ENCODE measurements around the gene GPA33. TPM values are rescaled to one million over a fixed set of nuclear protein-coding genes. Genes with fewer than 3 reads are reported as not detected.

GPA33 gene, protein sequence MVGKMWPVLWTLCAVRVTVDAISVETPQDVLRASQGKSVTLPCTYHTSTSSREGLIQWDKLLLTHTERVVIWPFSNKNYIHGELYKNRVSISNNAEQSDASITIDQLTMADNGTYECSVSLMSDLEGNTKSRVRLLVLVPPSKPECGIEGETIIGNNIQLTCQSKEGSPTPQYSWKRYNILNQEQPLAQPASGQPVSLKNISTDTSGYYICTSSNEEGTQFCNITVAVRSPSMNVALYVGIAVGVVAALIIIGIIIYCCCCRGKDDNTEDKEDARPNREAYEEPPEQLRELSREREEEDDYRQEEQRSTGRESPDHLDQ
- not detected for total RNA-seq

DNA sequence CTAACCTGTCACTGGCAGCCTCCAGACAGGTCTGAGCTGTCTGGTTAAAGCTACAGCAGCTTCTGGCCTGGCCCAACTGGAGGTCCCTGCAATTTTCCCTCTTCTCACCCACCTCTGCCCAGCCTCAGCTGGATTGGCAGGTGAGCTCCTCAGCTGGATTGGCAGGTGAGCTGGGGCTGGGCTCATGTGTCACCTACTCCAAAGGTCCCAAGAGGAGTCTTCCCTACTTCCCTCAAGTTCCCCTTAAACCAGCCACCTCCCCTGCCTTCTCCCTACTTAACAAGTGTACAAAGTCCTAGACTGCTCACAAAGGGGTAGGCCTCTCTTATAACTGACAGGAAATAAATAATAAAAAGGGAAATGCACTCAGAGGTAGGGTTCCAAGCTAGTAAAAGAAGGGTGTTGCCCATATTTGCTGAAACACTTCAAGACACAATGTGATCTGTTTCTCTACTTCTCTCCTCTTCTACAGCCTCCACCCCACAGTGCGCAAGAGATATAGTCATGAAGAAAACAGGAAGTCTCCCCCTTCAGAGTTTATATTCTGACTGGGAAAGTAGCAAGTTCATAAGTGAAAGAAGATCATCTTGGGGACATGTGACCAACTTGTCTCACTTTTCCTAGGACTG is at the start of gene GPA33:
TSS of gene GPA33 (minus strand) at position 64 of the 629 bp plus-strand sequence. CDS start 90 bp downstream, outside the sequence.

DNA sequence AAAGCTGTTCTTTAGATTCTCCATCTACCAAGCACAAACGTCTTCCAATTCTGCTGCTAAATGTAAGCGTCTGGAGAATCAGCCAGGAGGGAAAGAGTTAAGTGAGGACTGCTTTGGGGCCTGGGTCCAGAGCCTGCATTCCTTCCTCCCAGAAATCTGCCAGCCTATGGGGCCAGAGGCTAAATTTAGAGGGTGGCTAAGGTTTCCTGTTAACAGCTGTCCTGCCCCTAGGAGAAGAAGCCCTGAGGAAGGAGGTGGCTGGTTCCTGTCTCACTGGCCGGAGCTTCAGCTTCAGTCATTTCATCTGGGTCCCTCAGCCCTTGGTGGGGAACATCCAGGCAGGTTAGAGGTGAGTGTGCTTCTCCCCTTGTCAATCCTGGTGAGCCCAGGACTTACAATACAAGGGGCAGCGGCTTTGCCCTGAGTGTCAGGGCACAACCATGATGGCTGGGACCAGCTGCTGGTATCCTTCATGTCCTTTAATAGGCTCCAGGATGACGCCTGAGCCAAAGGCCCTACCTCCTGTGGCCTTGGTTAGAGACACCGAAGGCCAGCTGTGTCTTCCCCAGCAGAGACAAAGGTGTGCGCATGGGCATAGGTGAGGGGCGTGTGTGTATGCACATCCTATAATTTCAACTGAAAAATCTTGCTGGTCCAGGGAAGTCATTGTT is 3.8 kb upstream of the GPA33 start, which contains the start of gene STYXL2:
TSS of gene STYXL2 (plus strand) at position 230 of the 671 bp plus-strand sequence. CDS start 775 bp downstream, outside the sequence.

Small RNA genes within 50 kb of the gene (small RNA-seq; reads per million reads assigned to genes)
- gene RNA5SP65: 0.23 reads per million

Other genes with a start within 250 kb of the GPA33 start
- gene TADA1, start 214.1 kb downstream of the GPA33 start, total RNA-seq: 51.2 TPM
- 76.8 TPM for gene ILDR2, start 114.8 kb downstream of the GPA33 start, total RNA-seq
- gene MAEL, start 101.1 kb downstream of the GPA33 start, total RNA-seq: 3.2 TPM
- 0.69 TPM for gene STYXL2, start 3.7 kb upstream of the GPA33 start, total RNA-seq
- gene POU2F1, start 130.5 kb upstream of the GPA33 start, total RNA-seq: 36.9 TPM